Activated T-cell treated with anti-CD3 and anti-CD28 coated beads, Interleukin-2, amount 50 U/mL, for 1 hour (primary cell): ENCODE data around the gene VPS8.

Experiments used
- DNase-seq: peaks from one replicate; pipeline ENCODE4 v3.0.0-alpha.2; 2020

VPS8 gene

GRCh38 chr3:184812662-184813042 is 686 bp downstream of the VPS8 start:
- DNase-seq = peak; percentile 35

- DNase-seq = no peak
Observed at GRCh38 chr3:184813357-184813756, 1.4 kb downstream of the VPS8 start.

- DNase-seq = no peak
Observed at GRCh38 chr3:184814214-184814613, 2.2 kb downstream of the VPS8 start.

GRCh38 chr3:184815046-184815930 is 3.3 kb downstream of the VPS8 start:
- DNase-seq = no peak

GRCh38 chr3:184816614-184817013 is 4.6 kb downstream of the VPS8 start:
- DNase-seq = no peak

- no peak for DNase-seq
Observed at GRCh38 chr3:184820525-184820924, 8.6 kb downstream of the VPS8 start.

- no peak for DNase-seq
Observed at GRCh38 chr3:184821034-184821433, 9.1 kb downstream of the VPS8 start.

- DNase-seq = no peak
Observed at GRCh38 chr3:184822081-184822480, 10.1 kb downstream of the VPS8 start.

GRCh38 chr3:184822654-184823053 is 10.7 kb downstream of the VPS8 start:
- DNase-seq = no peak

- no peak for DNase-seq
Observed at GRCh38 chr3:184823990-184824389, 12.0 kb downstream of the VPS8 start.

GRCh38 chr3:184825121-184825820 is 13.3 kb downstream of the VPS8 start:
- DNase-seq = no peak

- no peak for DNase-seq
Observed at GRCh38 chr3:184827572-184827971, 15.6 kb downstream of the VPS8 start.

GRCh38 chr3:184832044-184832443 is 20.1 kb downstream of the VPS8 start:
- no peak for DNase-seq

GRCh38 chr3:184832903-184833302 is 20.9 kb downstream of the VPS8 start:
- DNase-seq = no peak

GRCh38 chr3:184836090-184836822 is 24.3 kb downstream of the VPS8 start:
- no peak for DNase-seq

GRCh38 chr3:184842433-184842832 is 30.5 kb downstream of the VPS8 start:
- no peak for DNase-seq

- no peak for DNase-seq
Observed at GRCh38 chr3:184845819-184846218, 33.9 kb downstream of the VPS8 start.

- no peak for DNase-seq
Observed at GRCh38 chr3:184846496-184846895, 34.5 kb downstream of the VPS8 start.

GRCh38 chr3:184848934-184849333 is 37.0 kb downstream of the VPS8 start:
- DNase-seq = no peak

- DNase-seq = no peak
Observed at GRCh38 chr3:184850201-184850600, 38.2 kb downstream of the VPS8 start.

- DNase-seq = no peak
Observed at GRCh38 chr3:184857099-184857498, 45.1 kb downstream of the VPS8 start.

GRCh38 chr3:184864000-184864399 is 52.0 kb downstream of the VPS8 start:
- DNase-seq = no peak

- no peak for DNase-seq
Observed at GRCh38 chr3:184868477-184868876, 56.5 kb downstream of the VPS8 start.

GRCh38 chr3:184872200-184872599 is 60.2 kb downstream of the VPS8 start:
- no peak for DNase-seq
